ENCODE measurements around the gene MORN5.

Gene MORN5

DNA sequence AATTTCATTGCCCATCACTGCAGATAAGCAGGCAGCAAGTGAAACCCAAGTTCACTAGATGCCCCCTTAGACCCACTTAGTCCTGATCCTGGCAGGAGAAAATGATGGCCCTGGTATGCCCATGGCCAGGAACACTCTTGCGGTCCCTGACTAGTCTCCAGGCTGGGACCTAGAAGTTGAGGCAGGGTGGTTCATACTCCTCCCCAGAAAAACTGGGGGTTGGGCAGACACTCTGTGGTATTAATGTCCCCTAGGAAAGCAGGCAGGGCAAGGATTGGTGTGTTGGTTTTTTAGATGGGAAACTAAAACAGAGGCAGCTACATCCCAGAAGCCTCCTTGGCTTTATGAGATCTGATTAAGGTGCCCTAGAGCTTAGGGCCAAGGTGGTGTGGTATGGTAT, 56.0 kb downstream of the MORN5 start:
- no peak for TF ChIP-seq FOXM1 (IDR thresholded peaks at IDR 0.05; ENCODE audit: borderline replicate concordance, low read depth)
- no peak for TF ChIP-seq NFIC (IDR thresholded peaks at IDR 0.05)
- no peak for TF ChIP-seq ZBTB7A (IDR thresholded peaks at IDR 0.05; ENCODE audit: low read depth)
- TF ChIP-seq EP300 (IDR thresholded peaks at IDR 0.05; ENCODE audit: borderline replicate concordance), result no peak
- TF ChIP-seq TCF12 (IDR thresholded peaks at IDR 0.05; ENCODE audit: low read depth), result no peak
- TF ChIP-seq RAD21 (IDR thresholded peaks at IDR 0.05; ENCODE audit: low read depth), result no peak
- no peak for TF ChIP-seq TEAD4 (IDR thresholded peaks at IDR 0.05)
- TF ChIP-seq CREB1 (IDR thresholded peaks at IDR 0.05; ENCODE audit: low read depth), result no peak
- TF ChIP-seq EGR1 (IDR thresholded peaks at IDR 0.05), result no peak
- TF ChIP-seq TAF1 (IDR thresholded peaks at IDR 0.05; ENCODE audit: low read depth), result no peak
- TF ChIP-seq, protein P1, sequence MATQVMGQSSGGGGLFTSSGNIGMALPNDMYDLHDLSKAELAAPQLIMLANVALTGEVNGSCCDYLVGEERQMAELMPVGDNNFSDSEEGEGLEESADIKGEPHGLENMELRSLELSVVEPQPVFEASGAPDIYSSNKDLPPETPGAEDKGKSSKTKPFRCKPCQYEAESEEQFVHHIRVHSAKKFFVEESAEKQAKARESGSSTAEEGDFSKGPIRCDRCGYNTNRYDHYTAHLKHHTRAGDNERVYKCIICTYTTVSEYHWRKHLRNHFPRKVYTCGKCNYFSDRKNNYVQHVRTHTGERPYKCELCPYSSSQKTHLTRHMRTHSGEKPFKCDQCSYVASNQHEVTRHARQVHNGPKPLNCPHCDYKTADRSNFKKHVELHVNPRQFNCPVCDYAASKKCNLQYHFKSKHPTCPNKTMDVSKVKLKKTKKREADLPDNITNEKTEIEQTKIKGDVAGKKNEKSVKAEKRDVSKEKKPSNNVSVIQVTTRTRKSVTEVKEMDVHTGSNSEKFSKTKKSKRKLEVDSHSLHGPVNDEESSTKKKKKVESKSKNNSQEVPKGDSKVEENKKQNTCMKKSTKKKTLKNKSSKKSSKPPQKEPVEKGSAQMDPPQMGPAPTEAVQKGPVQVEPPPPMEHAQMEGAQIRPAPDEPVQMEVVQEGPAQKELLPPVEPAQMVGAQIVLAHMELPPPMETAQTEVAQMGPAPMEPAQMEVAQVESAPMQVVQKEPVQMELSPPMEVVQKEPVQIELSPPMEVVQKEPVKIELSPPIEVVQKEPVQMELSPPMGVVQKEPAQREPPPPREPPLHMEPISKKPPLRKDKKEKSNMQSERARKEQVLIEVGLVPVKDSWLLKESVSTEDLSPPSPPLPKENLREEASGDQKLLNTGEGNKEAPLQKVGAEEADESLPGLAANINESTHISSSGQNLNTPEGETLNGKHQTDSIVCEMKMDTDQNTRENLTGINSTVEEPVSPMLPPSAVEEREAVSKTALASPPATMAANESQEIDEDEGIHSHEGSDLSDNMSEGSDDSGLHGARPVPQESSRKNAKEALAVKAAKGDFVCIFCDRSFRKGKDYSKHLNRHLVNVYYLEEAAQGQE (IDR thresholded peaks at IDR 0.05; ENCODE audit: low read depth), result no peak
- no peak for TF ChIP-seq CEBPB (IDR thresholded peaks at IDR 0.05)
- TF ChIP-seq MAX (IDR thresholded peaks at IDR 0.05), result no peak
- no peak for TF ChIP-seq USF1 (IDR thresholded peaks at IDR 0.05)
- TF ChIP-seq YY1 (IDR thresholded peaks at IDR 0.05; ENCODE audit: low read depth), result no peak

- TF ChIP-seq CREB1 (IDR thresholded peaks at IDR 0.05; ENCODE audit: low read depth) (no peak), EGR1 (IDR thresholded peaks at IDR 0.05) (no peak)
Observed at GRCh38 chr9:122216138-122216797, 56.6 kb downstream of the MORN5 start.

- TF ChIP-seq, protein P1 (IDR thresholded peaks at IDR 0.05; ENCODE audit: low read depth), result no peak
- TF ChIP-seq CEBPB (IDR thresholded peaks at IDR 0.05), result no peak
Observed at GRCh38 chr9:122216798-122217418, 57.2 kb downstream of the MORN5 start.

DNA sequence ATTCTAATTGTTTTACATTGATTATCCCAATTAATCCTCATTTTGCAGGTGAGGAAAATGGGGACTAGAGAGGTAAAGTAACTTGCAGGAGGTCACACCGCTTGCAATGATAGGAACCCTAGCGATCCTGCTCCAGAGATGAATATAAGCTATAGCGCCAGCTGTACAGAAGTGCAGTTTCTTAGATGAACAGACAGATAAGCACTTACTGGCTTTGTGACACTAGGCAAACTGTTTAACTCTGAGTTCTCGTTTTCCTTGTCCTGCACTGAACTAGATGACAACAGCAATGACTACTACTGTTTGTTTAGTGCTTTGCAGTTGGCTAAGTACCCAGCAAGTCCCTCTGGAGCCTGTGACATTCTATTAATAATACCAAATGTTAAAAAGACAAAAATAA, 57.9 kb downstream of the MORN5 start:
- TF ChIP-seq USF1 (IDR thresholded peaks at IDR 0.05) (no peak), TEAD4 (IDR thresholded peaks at IDR 0.05) (no peak), YY1 (IDR thresholded peaks at IDR 0.05; ENCODE audit: low read depth) (no peak), CREB1 (IDR thresholded peaks at IDR 0.05; ENCODE audit: low read depth) (no peak), EGR1 (IDR thresholded peaks at IDR 0.05) (no peak), EP300 (IDR thresholded peaks at IDR 0.05; ENCODE audit: borderline replicate concordance) (no peak), TCF12 (IDR thresholded peaks at IDR 0.05; ENCODE audit: low read depth) (no peak), NFIC (IDR thresholded peaks at IDR 0.05) (no peak), ZBTB7A (IDR thresholded peaks at IDR 0.05; ENCODE audit: low read depth) (no peak), CEBPB (IDR thresholded peaks at IDR 0.05) (no peak)

GRCh38 chr9:122218071-122218934, 58.6 kb downstream of the MORN5 start:
- TF ChIP-seq USF1 (IDR thresholded peaks at IDR 0.05), result no peak
- no peak for TF ChIP-seq RAD21 (IDR thresholded peaks at IDR 0.05; ENCODE audit: low read depth)
- TF ChIP-seq YY1 (IDR thresholded peaks at IDR 0.05; ENCODE audit: low read depth), result no peak
- no peak for TF ChIP-seq ZBTB7A (IDR thresholded peaks at IDR 0.05; ENCODE audit: low read depth)
- TF ChIP-seq CREB1 (IDR thresholded peaks at IDR 0.05; ENCODE audit: low read depth), result no peak
- TF ChIP-seq TCF12 (IDR thresholded peaks at IDR 0.05; ENCODE audit: low read depth), result no peak
- TF ChIP-seq, protein P1 (IDR thresholded peaks at IDR 0.05; ENCODE audit: low read depth), result no peak
- no peak for TF ChIP-seq TEAD4 (IDR thresholded peaks at IDR 0.05)
- no peak for TF ChIP-seq CEBPB (IDR thresholded peaks at IDR 0.05)
- no peak for TF ChIP-seq FOXM1 (IDR thresholded peaks at IDR 0.05; ENCODE audit: borderline replicate concordance, low read depth)
- TF ChIP-seq NFIC (IDR thresholded peaks at IDR 0.05), result no peak
- no peak for TF ChIP-seq EP300 (IDR thresholded peaks at IDR 0.05; ENCODE audit: borderline replicate concordance)
- no peak for TF ChIP-seq MAX (IDR thresholded peaks at IDR 0.05)
- no peak for TF ChIP-seq TAF1 (IDR thresholded peaks at IDR 0.05; ENCODE audit: low read depth)
